WTC11 (cell line): ENCODE data around the gene WDR64.

Source experiments
- ATF2 ChIP-seq: sonication (generic); formaldehyde crosslinking; IDR thresholded peaks from 2 replicates; pipeline ENCODE4 v1.8.1; 2022; ENCODE audit warnings: low read depth, missing genetic modification reagents, borderline replicate concordance
- ATF6 ChIP-seq: sonication (generic); formaldehyde crosslinking; IDR thresholded peaks from 2 replicates; pipeline ENCODE4 v1.8.1; 2023; ENCODE audit warnings: mild to moderate bottlenecking, missing genetic modification reagents
- CREB1 ChIP-seq: sonication (generic); formaldehyde crosslinking; IDR thresholded peaks from 2 replicates; pipeline ENCODE4 v1.8.0; 2023; ENCODE audit warnings: mild to moderate bottlenecking, missing genetic modification reagents
- CTCF ChIP-seq: fragments of 200-600 bp; IDR thresholded peaks from 2 replicates; pipeline ENCODE4 v1.8.0; 2022; ENCODE audit warnings: antibody characterized with exemption
- FOXP4 ChIP-seq: sonication (generic); formaldehyde crosslinking; IDR thresholded peaks from 2 replicates; pipeline ENCODE4 v1.8.0; 2022; ENCODE audit warnings: mild to moderate bottlenecking, missing genetic modification reagents
- GABPB1 ChIP-seq: sonication (generic); formaldehyde crosslinking; IDR thresholded peaks from 2 replicates; pipeline ENCODE4 v1.8.1; 2023; ENCODE audit warnings: mild to moderate bottlenecking, missing genetic modification reagents
- IRF2 ChIP-seq: sonication (generic); formaldehyde crosslinking; IDR thresholded peaks from 2 replicates; pipeline ENCODE4 v1.8.0; 2022; ENCODE audit warnings: low read depth, missing genetic modification reagents, borderline replicate concordance
- NR2C2 ChIP-seq: sonication (generic); formaldehyde crosslinking; IDR thresholded peaks from 2 replicates; pipeline ENCODE4 v1.8.0; 2022; ENCODE audit warnings: mild to moderate bottlenecking, missing genetic modification reagents
- TP53 ChIP-seq: sonication (generic); formaldehyde crosslinking; IDR thresholded peaks from 2 replicates; pipeline ENCODE4 v1.8.1; 2023; ENCODE audit warnings: mild to moderate bottlenecking, missing genetic modification reagents
- USF2 ChIP-seq: sonication (generic); formaldehyde crosslinking; IDR thresholded peaks from 2 replicates; pipeline ENCODE4 v1.8.1; 2023; ENCODE audit warnings: mild to moderate bottlenecking, missing genetic modification reagents, moderate library complexity
- ZNF281 ChIP-seq: sonication (generic); formaldehyde crosslinking; IDR thresholded peaks from 2 replicates; pipeline ENCODE4 v1.8.0; 2023; ENCODE audit warnings: mild to moderate bottlenecking, missing genetic modification reagents

GRCh38 chr1:241658081-241658793 is 6.2 kb downstream of the WDR64 start:
- TF ChIP-seq CREB1 (CRISPR knock-in tag) (no peak), NR2C2 (CRISPR knock-in tag) (no peak), CTCF (no peak), USF2 (CRISPR knock-in tag) (no peak), FOXP4 (CRISPR knock-in tag) (no peak), GABPB1 (no peak), ZNF281 (CRISPR knock-in tag) (no peak), IRF2 (CRISPR knock-in tag) (no peak), ATF6 (CRISPR knock-in tag) (no peak), ATF2 (no peak), TP53 (CRISPR knock-in tag) (no peak)
